SH-SY5Y (cell line): ENCODE measurements around the gene GNG7.

Experiments
- GATA2 ChIP-seq: IDR thresholded peaks from 2 replicates; pipeline ENCODE4 v1.6.1; 2011; ENCODE audit warnings: mild to moderate bottlenecking, low read depth, low read length
- GATA3 ChIP-seq: IDR thresholded peaks from 2 replicates; pipeline ENCODE4 v1.6.1; 2011; ENCODE audit warnings: low read depth, mild to moderate bottlenecking, low read length, moderate library complexity

DNA sequence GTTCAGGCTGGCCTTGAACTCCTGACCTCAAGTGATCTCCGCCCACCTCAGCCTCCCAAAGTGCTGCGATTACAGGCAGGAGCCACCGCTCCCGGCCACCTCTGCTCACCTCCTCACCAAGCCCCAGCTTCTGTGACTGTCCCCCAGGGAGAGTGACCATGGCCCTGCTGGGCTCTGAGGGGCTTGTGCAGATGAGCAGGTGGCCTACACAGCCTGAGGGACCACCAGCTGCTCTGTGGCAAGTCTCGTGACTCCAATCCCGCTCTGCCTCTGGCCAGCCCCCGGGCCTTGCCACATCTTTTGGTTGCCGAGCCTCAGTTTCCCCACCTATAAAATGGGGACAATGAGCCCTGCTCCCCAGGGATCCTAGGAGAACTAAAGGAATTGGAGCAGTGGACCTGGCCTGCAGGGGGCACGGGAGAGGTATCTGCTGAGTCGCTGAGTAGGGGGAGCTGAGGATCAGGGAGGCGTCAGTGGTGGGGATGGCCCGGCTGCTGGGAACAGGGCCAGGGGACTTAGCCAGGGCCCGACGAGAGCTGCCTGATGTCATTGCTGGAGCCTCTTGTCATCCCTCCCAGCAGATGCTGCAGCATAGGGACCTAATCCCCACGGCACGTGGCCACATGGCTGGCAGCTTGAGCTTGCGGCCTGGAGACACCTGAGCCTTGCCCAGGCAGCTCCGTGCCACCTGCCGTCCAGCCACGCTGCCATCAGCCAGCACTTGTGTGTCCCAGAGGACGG lies 151.9 kb downstream of the GNG7 start:
- TF ChIP-seq GATA2 (no peak), GATA3 (no peak)
